WTC11 (cell line): ENCODE data around the gene GNB5. TPM values are rescaled to one million over a fixed set of nuclear protein-coding genes. Genes with fewer than 3 reads are reported as not detected.
A peak's percentile ranks its signal among the peaks of the same experiment; 100 is the strongest.

ENCODE experiments used
- ATF1 ChIP-seq: sonication (generic); formaldehyde crosslinking; IDR thresholded peaks from 2 replicates; pipeline ENCODE4 v1.8.1; 2023; ENCODE audit warnings: mild to moderate bottlenecking, moderate library complexity, missing genetic modification reagents
- ATF2 ChIP-seq: sonication (generic); formaldehyde crosslinking; IDR thresholded peaks from 2 replicates; pipeline ENCODE4 v1.8.1; 2022; ENCODE audit warnings: low read depth, missing genetic modification reagents, borderline replicate concordance
- CREB1 ChIP-seq: sonication (generic); formaldehyde crosslinking; IDR thresholded peaks from 2 replicates; pipeline ENCODE4 v1.8.0; 2023; ENCODE audit warnings: mild to moderate bottlenecking, missing genetic modification reagents
- CREM ChIP-seq: sonication (generic); formaldehyde crosslinking; IDR thresholded peaks from 2 replicates; pipeline ENCODE4 v1.8.1; 2022; ENCODE audit warnings: mild to moderate bottlenecking, missing genetic modification reagents, moderate library complexity
- ERG ChIP-seq: fragments of 250-450 bp; sonication (Bioruptor Pico); IDR thresholded peaks from 2 replicates; pipeline ENCODE4 v1.8.0; 2021; ENCODE audit warnings: mild to moderate bottlenecking
- ESRRA ChIP-seq: sonication (generic); formaldehyde crosslinking; IDR thresholded peaks from 2 replicates; pipeline ENCODE4 v1.8.1; 2022; ENCODE audit warnings: mild to moderate bottlenecking, missing genetic modification reagents, borderline replicate concordance
- ETV6 ChIP-seq: sonication (generic); formaldehyde crosslinking; IDR thresholded peaks from 2 replicates; pipeline ENCODE4 v1.8.1; 2022; ENCODE audit warnings: mild to moderate bottlenecking, missing genetic modification reagents
- FOXJ3 ChIP-seq: sonication (generic); formaldehyde crosslinking; IDR thresholded peaks from 2 replicates; pipeline ENCODE4 v1.9.0; 2021; ENCODE audit warnings: missing genetic modification reagents, mild to moderate bottlenecking, borderline replicate concordance
- GRHL2 ChIP-seq: fragments of 250-450 bp; sonication (Bioruptor Pico); IDR thresholded peaks from 2 replicates; pipeline ENCODE4 v1.8.0; 2022; ENCODE audit warnings: mild to moderate bottlenecking, moderate library complexity; ENCODE audit not compliant: insufficient replicate concordance, severe bottlenecking
- HMGA2 ChIP-seq: fragments of 250-450 bp; sonication (Bioruptor Pico); IDR thresholded peaks from 2 replicates; pipeline ENCODE4 v1.4.0; 2021; ENCODE audit warnings: mild to moderate bottlenecking, moderate library complexity
- JUN ChIP-seq: sonication (generic); formaldehyde crosslinking; IDR thresholded peaks from 2 replicates; pipeline ENCODE4 v1.8.0; 2023; ENCODE audit warnings: mild to moderate bottlenecking, missing genetic modification reagents
- PRRX2 ChIP-seq: fragments of 250-450 bp; sonication (Bioruptor Pico); IDR thresholded peaks from 2 replicates; pipeline ENCODE4 v1.8.0; 2021; ENCODE audit warnings: mild to moderate bottlenecking
- SMAD3 ChIP-seq: sonication (generic); formaldehyde crosslinking; IDR thresholded peaks from 2 replicates; pipeline ENCODE4 v1.8.0; 2022; ENCODE audit warnings: missing genetic modification reagents, mild to moderate bottlenecking, borderline replicate concordance
- SMAD4 ChIP-seq: sonication (generic); formaldehyde crosslinking; IDR thresholded peaks from 2 replicates; pipeline ENCODE4 v1.8.0; 2022; ENCODE audit warnings: mild to moderate bottlenecking, missing genetic modification reagents
- TP53 ChIP-seq: sonication (generic); formaldehyde crosslinking; IDR thresholded peaks from 2 replicates; pipeline ENCODE4 v1.8.1; 2023; ENCODE audit warnings: mild to moderate bottlenecking, missing genetic modification reagents
- ZBTB21 ChIP-seq: sonication (generic); formaldehyde crosslinking; IDR thresholded peaks from 2 replicates; pipeline ENCODE4 v1.8.1; 2023; ENCODE audit warnings: mild to moderate bottlenecking, missing genetic modification reagents, borderline replicate concordance
- ZMAT4 ChIP-seq: fragments of 250-450 bp; sonication (Bioruptor Pico); IDR thresholded peaks from 2 replicates; pipeline ENCODE4 v1.9.0; 2021; ENCODE audit warnings: mild to moderate bottlenecking
- ZNF121 ChIP-seq: sonication (generic); formaldehyde crosslinking; IDR thresholded peaks from 2 replicates; pipeline ENCODE4 v1.8.0; 2023; ENCODE audit warnings: missing genetic modification reagents
- ZNF416 ChIP-seq: fragments of 250-450 bp; sonication (Bioruptor Pico); IDR thresholded peaks from 2 replicates; pipeline ENCODE4 v1.9.0; 2021; ENCODE audit warnings: mild to moderate bottlenecking, inconsistent platforms
- total RNA-seq: library from RNA; stranded (reverse); gene quantifications from 3 replicates; pipeline ENCODE4 v1.2.3, GENCODE V29; 2021
- TF ChIP-seq, protein P1 (sequence below): sonication (generic); formaldehyde crosslinking; IDR thresholded peaks from 2 replicates; pipeline ENCODE4 v1.8.1; 2022; ENCODE audit warnings: mild to moderate bottlenecking, moderate library complexity, missing genetic modification reagents
- TF ChIP-seq, protein P2 (sequence below): sonication (generic); formaldehyde crosslinking; IDR thresholded peaks from 2 replicates; pipeline ENCODE4 v1.8.0; 2023; ENCODE audit warnings: missing genetic modification reagents, mild to moderate bottlenecking, borderline replicate concordance
- TF ChIP-seq, protein P3 (sequence below): sonication (generic); formaldehyde crosslinking; IDR thresholded peaks from 2 replicates; pipeline ENCODE4 v1.8.1; 2022; ENCODE audit warnings: mild to moderate bottlenecking, missing genetic modification reagents, moderate library complexity, borderline replicate concordance
- TF ChIP-seq, protein P4 (sequence below): sonication (generic); formaldehyde crosslinking; IDR thresholded peaks from 2 replicates; pipeline ENCODE4 v1.8.1; 2023; ENCODE audit warnings: mild to moderate bottlenecking, missing genetic modification reagents, moderate library complexity

GNB5 gene
- total RNA-seq, 1 experiment from 2014 or later, result 37.0 TPM

DNA sequence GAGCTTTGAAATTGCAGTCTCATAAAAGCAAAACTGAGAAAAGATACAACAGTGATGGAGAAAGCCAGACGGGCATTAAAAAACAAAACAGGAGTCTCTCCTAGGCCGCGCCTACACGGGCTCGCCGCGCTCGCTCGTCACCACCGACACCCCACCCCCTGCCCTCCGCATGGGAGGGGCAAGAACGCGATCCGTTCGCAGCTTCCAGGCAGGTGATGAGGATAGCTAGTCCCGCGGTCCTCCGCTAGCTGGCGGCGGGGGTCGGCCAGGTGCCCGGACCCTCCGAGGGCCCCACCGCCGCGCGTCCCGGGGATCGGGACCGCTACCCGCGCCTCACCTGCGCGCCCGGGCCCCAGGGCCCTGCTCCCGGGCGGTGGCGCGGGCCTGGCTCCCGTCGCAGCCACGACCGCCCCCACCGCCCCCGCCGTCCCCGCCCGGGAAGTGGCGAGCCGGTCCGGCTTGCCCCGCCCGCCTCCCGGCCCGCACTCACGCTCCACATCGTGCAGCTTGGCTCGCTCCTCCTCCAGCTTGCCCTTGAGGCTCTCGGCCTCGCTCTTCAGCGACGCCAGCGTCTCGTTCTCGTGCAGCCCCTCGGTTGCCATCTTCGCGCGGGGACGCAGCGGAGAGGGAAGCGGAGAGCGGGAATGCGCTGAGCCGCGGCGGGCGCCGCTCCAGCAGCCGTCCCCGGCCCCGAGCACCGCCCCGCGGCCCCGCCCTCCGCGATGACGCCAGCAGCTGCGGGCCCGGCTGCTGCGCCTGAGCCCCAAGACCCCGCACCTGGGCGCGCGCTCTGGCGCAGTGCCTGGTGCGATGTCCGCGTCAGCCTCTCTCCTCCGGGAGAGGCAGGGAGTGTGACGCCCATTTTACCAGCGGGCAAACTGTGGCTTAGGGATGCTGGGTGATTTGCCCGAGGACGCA lies 11.7 kb downstream of the GNB5 start (continued):
- TF ChIP-seq ATF1, result no peak
- peak; percentile 53; the same call in 1 of the 2 replicates for TF ChIP-seq ZNF416 (CRISPR knock-in tag)
- peak; percentile 15; the same call in 1 of the 2 replicates for TF ChIP-seq ZBTB21 (CRISPR knock-in tag)
- TF ChIP-seq, protein P1, sequence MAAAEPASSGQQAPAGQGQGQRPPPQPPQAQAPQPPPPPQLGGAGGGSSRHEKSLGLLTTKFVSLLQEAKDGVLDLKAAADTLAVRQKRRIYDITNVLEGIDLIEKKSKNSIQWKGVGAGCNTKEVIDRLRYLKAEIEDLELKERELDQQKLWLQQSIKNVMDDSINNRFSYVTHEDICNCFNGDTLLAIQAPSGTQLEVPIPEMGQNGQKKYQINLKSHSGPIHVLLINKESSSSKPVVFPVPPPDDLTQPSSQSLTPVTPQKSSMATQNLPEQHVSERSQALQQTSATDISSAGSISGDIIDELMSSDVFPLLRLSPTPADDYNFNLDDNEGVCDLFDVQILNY (CRISPR knock-in tag), result no peak; the same call in 1 of the 2 replicates
- TF ChIP-seq, protein P2, sequence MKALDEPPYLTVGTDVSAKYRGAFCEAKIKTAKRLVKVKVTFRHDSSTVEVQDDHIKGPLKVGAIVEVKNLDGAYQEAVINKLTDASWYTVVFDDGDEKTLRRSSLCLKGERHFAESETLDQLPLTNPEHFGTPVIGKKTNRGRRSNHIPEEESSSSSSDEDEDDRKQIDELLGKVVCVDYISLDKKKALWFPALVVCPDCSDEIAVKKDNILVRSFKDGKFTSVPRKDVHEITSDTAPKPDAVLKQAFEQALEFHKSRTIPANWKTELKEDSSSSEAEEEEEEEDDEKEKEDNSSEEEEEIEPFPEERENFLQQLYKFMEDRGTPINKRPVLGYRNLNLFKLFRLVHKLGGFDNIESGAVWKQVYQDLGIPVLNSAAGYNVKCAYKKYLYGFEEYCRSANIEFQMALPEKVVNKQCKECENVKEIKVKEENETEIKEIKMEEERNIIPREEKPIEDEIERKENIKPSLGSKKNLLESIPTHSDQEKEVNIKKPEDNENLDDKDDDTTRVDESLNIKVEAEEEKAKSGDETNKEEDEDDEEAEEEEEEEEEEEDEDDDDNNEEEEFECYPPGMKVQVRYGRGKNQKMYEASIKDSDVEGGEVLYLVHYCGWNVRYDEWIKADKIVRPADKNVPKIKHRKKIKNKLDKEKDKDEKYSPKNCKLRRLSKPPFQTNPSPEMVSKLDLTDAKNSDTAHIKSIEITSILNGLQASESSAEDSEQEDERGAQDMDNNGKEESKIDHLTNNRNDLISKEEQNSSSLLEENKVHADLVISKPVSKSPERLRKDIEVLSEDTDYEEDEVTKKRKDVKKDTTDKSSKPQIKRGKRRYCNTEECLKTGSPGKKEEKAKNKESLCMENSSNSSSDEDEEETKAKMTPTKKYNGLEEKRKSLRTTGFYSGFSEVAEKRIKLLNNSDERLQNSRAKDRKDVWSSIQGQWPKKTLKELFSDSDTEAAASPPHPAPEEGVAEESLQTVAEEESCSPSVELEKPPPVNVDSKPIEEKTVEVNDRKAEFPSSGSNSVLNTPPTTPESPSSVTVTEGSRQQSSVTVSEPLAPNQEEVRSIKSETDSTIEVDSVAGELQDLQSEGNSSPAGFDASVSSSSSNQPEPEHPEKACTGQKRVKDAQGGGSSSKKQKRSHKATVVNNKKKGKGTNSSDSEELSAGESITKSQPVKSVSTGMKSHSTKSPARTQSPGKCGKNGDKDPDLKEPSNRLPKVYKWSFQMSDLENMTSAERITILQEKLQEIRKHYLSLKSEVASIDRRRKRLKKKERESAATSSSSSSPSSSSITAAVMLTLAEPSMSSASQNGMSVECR, result peak; percentile 51; the same call in 1 of the 2 replicates
- no peak for TF ChIP-seq ZNF121 (CRISPR knock-in tag)
- no peak for TF ChIP-seq ESRRA (CRISPR knock-in tag)
- peak; percentile 84 for TF ChIP-seq CREM
- no peak; the same call in 1 of the 2 replicates for TF ChIP-seq TP53 (CRISPR knock-in tag)
- no peak for TF ChIP-seq SMAD4 (CRISPR knock-in tag)
- no peak for TF ChIP-seq ATF2
- TF ChIP-seq ETV6, result peak; percentile 85
- TF ChIP-seq GRHL2, result no peak
- TF ChIP-seq ZMAT4 (CRISPR knock-in tag), result no peak
- no peak for TF ChIP-seq HMGA2 (CRISPR knock-in tag)
- TF ChIP-seq, protein P3, sequence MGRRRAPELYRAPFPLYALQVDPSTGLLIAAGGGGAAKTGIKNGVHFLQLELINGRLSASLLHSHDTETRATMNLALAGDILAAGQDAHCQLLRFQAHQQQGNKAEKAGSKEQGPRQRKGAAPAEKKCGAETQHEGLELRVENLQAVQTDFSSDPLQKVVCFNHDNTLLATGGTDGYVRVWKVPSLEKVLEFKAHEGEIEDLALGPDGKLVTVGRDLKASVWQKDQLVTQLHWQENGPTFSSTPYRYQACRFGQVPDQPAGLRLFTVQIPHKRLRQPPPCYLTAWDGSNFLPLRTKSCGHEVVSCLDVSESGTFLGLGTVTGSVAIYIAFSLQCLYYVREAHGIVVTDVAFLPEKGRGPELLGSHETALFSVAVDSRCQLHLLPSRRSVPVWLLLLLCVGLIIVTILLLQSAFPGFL, result no peak
- no peak for TF ChIP-seq ERG (CRISPR knock-in tag)
- TF ChIP-seq SMAD3, result no peak
- no peak for TF ChIP-seq CREB1 (CRISPR knock-in tag)
- TF ChIP-seq, protein P4, sequence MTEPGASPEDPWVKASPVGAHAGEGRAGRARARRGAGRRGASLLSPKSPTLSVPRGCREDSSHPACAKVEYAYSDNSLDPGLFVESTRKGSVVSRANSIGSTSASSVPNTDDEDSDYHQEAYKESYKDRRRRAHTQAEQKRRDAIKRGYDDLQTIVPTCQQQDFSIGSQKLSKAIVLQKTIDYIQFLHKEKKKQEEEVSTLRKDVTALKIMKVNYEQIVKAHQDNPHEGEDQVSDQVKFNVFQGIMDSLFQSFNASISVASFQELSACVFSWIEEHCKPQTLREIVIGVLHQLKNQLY, result no peak
- TF ChIP-seq FOXJ3 (CRISPR knock-in tag), result no peak
- no peak for TF ChIP-seq JUN (CRISPR knock-in tag)
- no peak for TF ChIP-seq PRRX2 (CRISPR knock-in tag)
